Measurements from ENCODE around the gene CD6.

GRCh38 chr11:60959431-60959830 lies 12.0 kb upstream of the CD6 start:
- TF ChIP-seq POLR2A (IDR thresholded peaks at IDR 0.05), result no peak
- TF ChIP-seq, protein P1, sequence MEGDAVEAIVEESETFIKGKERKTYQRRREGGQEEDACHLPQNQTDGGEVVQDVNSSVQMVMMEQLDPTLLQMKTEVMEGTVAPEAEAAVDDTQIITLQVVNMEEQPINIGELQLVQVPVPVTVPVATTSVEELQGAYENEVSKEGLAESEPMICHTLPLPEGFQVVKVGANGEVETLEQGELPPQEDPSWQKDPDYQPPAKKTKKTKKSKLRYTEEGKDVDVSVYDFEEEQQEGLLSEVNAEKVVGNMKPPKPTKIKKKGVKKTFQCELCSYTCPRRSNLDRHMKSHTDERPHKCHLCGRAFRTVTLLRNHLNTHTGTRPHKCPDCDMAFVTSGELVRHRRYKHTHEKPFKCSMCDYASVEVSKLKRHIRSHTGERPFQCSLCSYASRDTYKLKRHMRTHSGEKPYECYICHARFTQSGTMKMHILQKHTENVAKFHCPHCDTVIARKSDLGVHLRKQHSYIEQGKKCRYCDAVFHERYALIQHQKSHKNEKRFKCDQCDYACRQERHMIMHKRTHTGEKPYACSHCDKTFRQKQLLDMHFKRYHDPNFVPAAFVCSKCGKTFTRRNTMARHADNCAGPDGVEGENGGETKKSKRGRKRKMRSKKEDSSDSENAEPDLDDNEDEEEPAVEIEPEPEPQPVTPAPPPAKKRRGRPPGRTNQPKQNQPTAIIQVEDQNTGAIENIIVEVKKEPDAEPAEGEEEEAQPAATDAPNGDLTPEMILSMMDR (IDR thresholded peaks at IDR 0.05), result no peak
